Endothelial cell of umbilical vein (primary cell): ENCODE data around the gene AGT. TPM values are rescaled to one million over a fixed set of nuclear protein-coding genes. Genes with fewer than 3 reads are reported as not detected.

Experiments used
- BruUV-seq: library from RNA; stranded (reverse); fragments of 400-500 nt; replicated peaks from 2 replicates; lab custom pipeline; 2021; lab: Mats Ljungman, UMichigan
- CTCF ChIA-PET: fragments of 300-600, 350-600 bp; sonication (Branson Sonifier 250); formaldehyde crosslinking; loops from one replicate; lab custom pipeline; 2021; ENCODE audit warnings: antibody characterized with exemption, inconsistent platforms; lab: Charles Lee
- POLR2A ChIA-PET: fragments of 300-600, 350-600 bp; sonication (Branson Sonifier 250); formaldehyde crosslinking; loops from one replicate; lab custom pipeline; 2021; ENCODE audit warnings: antibody characterized with exemption, inconsistent platforms; lab: Charles Lee
- DNase-seq: peaks from one replicate; pipeline ENCODE4 v3.0.0-alpha.2; 2011; ENCODE audit warnings: low read depth, low spot score
- FAIRE-seq: peaks from 2 replicates; lab custom pipeline; 2011; peaks lifted over from hg19 to GRCh38; lab: Jason Lieb, UNC
- H2AFZ ChIP-seq: 2 replicates; pipeline ENCODE4 v1.6.0; 2012; ENCODE audit warnings: low read depth, low read length, control low read depth, inconsistent platforms
- H3K27ac ChIP-seq: 2 replicates; pipeline ENCODE4 v1.5.1; 2011; ENCODE audit warnings: low read depth, mild to moderate bottlenecking, control low read depth, low read length, moderate library complexity; ENCODE audit not compliant: insufficient read depth
- H3K27me3 ChIP-seq, 2 experiments: 2 replicates each; pipeline versions ENCODE4 v1.6.0 to v1.6.1; 2011; ENCODE audit warnings: low read length in 2 of 2, mixed read lengths in 1 of 2; ENCODE audit not compliant: control insufficient read depth in 2 of 2, insufficient read depth in 2 of 2
- H3K36me3 ChIP-seq, 2 experiments: 2 replicates in 1 of 2; 3 replicates in 1 of 2; pipeline ENCODE4 v1.5.1; 2011; ENCODE audit warnings: low read length in 2 of 2, mild to moderate bottlenecking in 1 of 2, moderate library complexity in 1 of 2; ENCODE audit not compliant: control insufficient read depth in 2 of 2, insufficient read depth in 2 of 2; ENCODE audit errors: extremely low read depth in 1 of 2
- H3K4me1 ChIP-seq: 3 replicates; pipeline ENCODE4 v1.5.1; 2011; ENCODE audit warnings: mild to moderate bottlenecking, low read length; ENCODE audit not compliant: control insufficient read depth, insufficient read depth; ENCODE audit errors: extremely low read depth
- H3K4me2 ChIP-seq: 2 replicates; pipeline ENCODE4 v1.6.1; 2011; ENCODE audit warnings: low read length, control low read depth, mixed read lengths; ENCODE audit not compliant: insufficient read depth
- H3K4me3 ChIP-seq, 3 experiments: fragments of 200-600 bp in 1 of 3; sonication (generic), shearing (Covaris generic) in 1 of 3; replicated peaks in 1 of 3; 2 replicates each; pipeline ENCODE4 v1.5.1; 2011 to 2016; ENCODE audit warnings: control low read depth in 3 of 3, low read length in 3 of 3, mild to moderate bottlenecking in 2 of 3, inconsistent platforms in 1 of 3, low read depth in 1 of 3, moderate library complexity in 1 of 3; ENCODE audit not compliant: insufficient read depth in 1 of 3
- H3K79me2 ChIP-seq: 2 replicates; pipeline ENCODE4 v1.6.0; 2012; ENCODE audit warnings: low read length, inconsistent platforms; ENCODE audit not compliant: control insufficient read depth, insufficient read depth
- H3K9ac ChIP-seq: replicated peaks from 2 replicates; pipeline ENCODE3; 2011; ENCODE audit warnings: low read length, control low read depth; ENCODE audit not compliant: insufficient read depth; ENCODE audit errors: extremely low read depth
- H3K9me1 ChIP-seq: replicated peaks from 3 replicates; pipeline ENCODE4 v1.6.0; 2011; ENCODE audit warnings: mild to moderate bottlenecking, low read length; ENCODE audit not compliant: control insufficient read depth, insufficient read depth; ENCODE audit errors: extremely low read depth
- H3K9me3 ChIP-seq: replicated peaks from 2 replicates; pipeline ENCODE4 v1.5.1; 2012; ENCODE audit warnings: low read length, inconsistent platforms; ENCODE audit not compliant: control insufficient read depth, insufficient read depth
- H4K20me1 ChIP-seq: replicated peaks from 2 replicates; pipeline ENCODE3; 2011; ENCODE audit warnings: mild to moderate bottlenecking, low read length; ENCODE audit not compliant: control insufficient read depth, insufficient read depth; ENCODE audit errors: extremely low read depth
- CTCF ChIP-seq, 2 donors: IDR thresholded peaks; 1 replicate in 1 of 2; 2 replicates in 1 of 2; pipeline ENCODE4 v1.5.1; 2011; ENCODE audit warnings: low read length in 2 of 2, mild to moderate bottlenecking in 2 of 2, moderate library complexity in 2 of 2, control low read depth in 1 of 2, inconsistent platforms in 1 of 2, low read depth in 1 of 2; ENCODE audit not compliant: insufficient read depth in 1 of 2; ENCODE audit errors: extremely low read depth in 1 of 2
- FOS ChIP-seq: IDR thresholded peaks from 2 replicates; pipeline ENCODE4 v1.6.1; 2011; ENCODE audit warnings: mild to moderate bottlenecking, low read length, moderate library complexity, borderline replicate concordance; ENCODE audit not compliant: insufficient read depth
- JUN ChIP-seq: IDR thresholded peaks from 2 replicates; pipeline ENCODE4 v1.6.1; 2011; ENCODE audit warnings: borderline replicate concordance, low read depth; ENCODE audit not compliant: insufficient read length, insufficient read depth
- MAX ChIP-seq: IDR thresholded peaks from 2 replicates; pipeline ENCODE4 v1.6.1; 2011; ENCODE audit not compliant: insufficient read depth, insufficient read length
- POLR2AphosphoS5 ChIP-seq: IDR thresholded peaks from 2 replicates; pipeline ENCODE4 v1.6.1; 2012; ENCODE audit warnings: low read depth, mild to moderate bottlenecking, control low read depth, low read length, moderate library complexity; ENCODE audit not compliant: insufficient read depth
- dilution Hi-C: fragments of 300-500 bp; cut with MboI; formaldehyde crosslinking; loops from one replicate; pipeline ENCODE4 v1.15.0; 2019; ENCODE audit warnings: low sequenced_read_pairs; ENCODE audit not compliant: extremely low pct_ligation_motif_present
- intact Hi-C: fragments of 100-400 bp; cut with micrococcal nuclease; formaldehyde crosslinking; loops from one replicate; pipeline ENCODE4 v1.10.0; 2022
- polyA plus RNA-seq, 4 experiments: library from polyadenylated mRNA; depleted of rRNA in 3 of 4; stranded (reverse) in 3 of 4; unstranded in 1 of 4; fragments of >200 nt; gene quantifications; 2 replicates each; pipeline versions ENCODE4 v1.2.1 to v1.2.3, GENCODE V29; 2011 to 2012; ENCODE audit warnings: missing spikeins in 1 of 4
- total RNA-seq: library from RNA; stranded (reverse); gene quantifications from 2 replicates; pipeline ENCODE4 v1.2.3, GENCODE V29; 2021

AGT gene
- total and polyA plus RNA-seq, 2 donors (not counting 3 experiments of a cell fraction or from before 2014, with no cell fraction given) = not detected

GRCh38 chr1:230680300-230681025 lies 33.5 kb downstream of the AGT start:
- Histone ChIP-seq H3K27ac (no peak overlapping the region), H4K20me1 (no peaks in the 10 kb centered on the region), H3K4me1 (peaks cover 4% of the 10 kb centered on the region), H3K4me3 (no peak overlapping the region), H3K36me3 (peaks cover 3 to 12% of the 10 kb centered on the region in 2 experiments), H3K9me3 (no peaks in the 10 kb centered on the region), H3K9ac (no peak overlapping the region), H3K9me1 (no peaks in the 10 kb centered on the region), H3K79me2 (no peaks in the 10 kb centered on the region), H3K27me3 (no peaks in the 10 kb centered on the region), H3K4me2 (no peak overlapping the region), H2AFZ (no peak overlapping the region)
- intact Hi-C loops (no loop called here), dilution Hi-C loops (no loop called here)
- ChIA-PET POLR2A (no interaction called here), CTCF (no interaction called here)
- TF ChIP-seq FOS (no peak), JUN (no peak), CTCF (IDR thresholded peaks at IDR 0.05; ENCODE audit: extremely low read depth in 1 of 2, insufficient read depth in 1 of 2, low read depth in 1 of 2, low read length in 2 of 2) (no peak), MAX (no peak), POLR2AphosphoS5 (no peak)
- FAIRE-seq (no peak), DNase-seq (no peak)
- BruUV-seq = no TSS peak
